Measurements from ENCODE around the gene ALDH1B1.
"Not testable (repeated sequence)": the region's sequence is repeated elsewhere in the genome, so short reads cannot be mapped to it uniquely, and the experiment has no call there.

Gene ALDH1B1

GRCh38 chr9:38388283-38389223 is 3.9 kb upstream of the ALDH1B1 start:
- DNase-seq, result no peak

GRCh38 chr9:38389313-38389712 is 3.2 kb upstream of the ALDH1B1 start:
- DNase-seq, result no peak

- no peak for DNase-seq
These were observed 2.1 kb upstream of the ALDH1B1 start for GRCh38 chr9:38390442-38390841.

GRCh38 chr9:38390851-38391250 is 1.7 kb upstream of the ALDH1B1 start:
- DNase-seq, result no peak

GRCh38 chr9:38391278-38392118 is 1.0 kb upstream of the ALDH1B1 start:
- DNase-seq, result no peak

GRCh38 chr9:38393128-38393796 is 760 bp downstream of the ALDH1B1 start:
- DNase-seq, result no peak

GRCh38 chr9:38394416-38394815 is 1.9 kb downstream of the ALDH1B1 start:
- no peak for DNase-seq

- DNase-seq, result no peak
These were observed 3.3 kb downstream of the ALDH1B1 start for GRCh38 chr9:38395653-38396370.

GRCh38 chr9:38396371-38396671 is 3.8 kb downstream of the ALDH1B1 start:
- DNase-seq, result no peak

- not testable (repeated sequence) for DNase-seq
These were observed 6.7 kb downstream of the ALDH1B1 start for GRCh38 chr9:38399191-38399590.

- no peak for DNase-seq
These were observed 9.5 kb downstream of the ALDH1B1 start for GRCh38 chr9:38401994-38402393.

GRCh38 chr9:38404314-38404713 is 11.8 kb downstream of the ALDH1B1 start:
- no peak for DNase-seq

- no peak for DNase-seq
These were observed 13.3 kb downstream of the ALDH1B1 start for GRCh38 chr9:38405785-38406184.

GRCh38 chr9:38406476-38407186 is 14.1 kb downstream of the ALDH1B1 start:
- no peak for DNase-seq

- no peak for DNase-seq
These were observed 16.2 kb downstream of the ALDH1B1 start for GRCh38 chr9:38408719-38409118.

GRCh38 chr9:38412751-38413150 is 20.2 kb downstream of the ALDH1B1 start:
- no peak for DNase-seq

- DNase-seq, result no peak
These were observed 20.8 kb downstream of the ALDH1B1 start for GRCh38 chr9:38413283-38413682.

- DNase-seq, result no peak
These were observed 21.7 kb downstream of the ALDH1B1 start for GRCh38 chr9:38414040-38414723.

- no peak for DNase-seq
These were observed 23.4 kb downstream of the ALDH1B1 start for GRCh38 chr9:38415856-38416255.

GRCh38 chr9:38416461-38416860 is 24.0 kb downstream of the ALDH1B1 start:
- no peak for DNase-seq

All from CD4-positive, alpha-beta T cell treated with Interferon alpha-2 for 1 hour (primary cell).